HFFc6 (cell line): Measurements from ENCODE around the gene ZNF569. TPM values are rescaled to one million over a fixed set of nuclear protein-coding genes. Genes with fewer than 3 reads are reported as not detected.
"Not testable (repeated sequence)": the region's sequence is repeated elsewhere in the genome, so short reads cannot be mapped to it uniquely, and the experiment has no call there.

Experiments
- DNase-seq: peaks from one replicate; pipeline ENCODE4 v3.0.0-alpha.2; 2018
- H3K27ac Mint-ChIP-seq: 2 replicates; pipeline ENCODE4 v1.8.0; 2020; ENCODE audit warnings: mild to moderate bottlenecking, mixed read lengths
- H3K27me3 Mint-ChIP-seq: 2 replicates; pipeline ENCODE4 v1.8.0; 2021; ENCODE audit warnings: mild to moderate bottlenecking, moderate library complexity, mixed read lengths; ENCODE audit not compliant: insufficient read depth
- H3K36me3 Mint-ChIP-seq: 2 replicates; pipeline ENCODE4 v1.8.0; 2021; ENCODE audit warnings: low read depth, mixed read lengths
- H3K4me1 Mint-ChIP-seq: 2 replicates; pipeline ENCODE4 v1.8.0; 2020; ENCODE audit warnings: low read depth, mixed read lengths
- H3K4me3 Mint-ChIP-seq: 2 replicates; pipeline ENCODE4 v1.8.0; 2020; ENCODE audit warnings: mild to moderate bottlenecking, moderate library complexity, mixed read lengths
- H3K9me3 Mint-ChIP-seq: 2 replicates; pipeline ENCODE4 v1.8.0; 2020; ENCODE audit warnings: mild to moderate bottlenecking, mixed read lengths
- CTCF ChIP-seq: fragments of 200-600 bp; sonication (generic); IDR thresholded peaks from 2 replicates; pipeline ENCODE4 v1.5.0; 2021; ENCODE audit warnings: antibody characterized with exemption, mild to moderate bottlenecking
- total RNA-seq, 6 experiments: library from RNA; stranded (reverse); fragmentation: NEBNext Ultra II Directional; extraction: Animal tissue kit (Norgen Biotek cat#: 25700); gene quantifications; 2 replicates in 1 of 6; 3 replicates in 5 of 6; pipeline ENCODE4 v1.2.3, GENCODE V29; 2021

Gene ZNF569
- total RNA-seq, 6 experiments from 2014 or later, result 5.3 to 8.9 (median 6.2) TPM

DNA sequence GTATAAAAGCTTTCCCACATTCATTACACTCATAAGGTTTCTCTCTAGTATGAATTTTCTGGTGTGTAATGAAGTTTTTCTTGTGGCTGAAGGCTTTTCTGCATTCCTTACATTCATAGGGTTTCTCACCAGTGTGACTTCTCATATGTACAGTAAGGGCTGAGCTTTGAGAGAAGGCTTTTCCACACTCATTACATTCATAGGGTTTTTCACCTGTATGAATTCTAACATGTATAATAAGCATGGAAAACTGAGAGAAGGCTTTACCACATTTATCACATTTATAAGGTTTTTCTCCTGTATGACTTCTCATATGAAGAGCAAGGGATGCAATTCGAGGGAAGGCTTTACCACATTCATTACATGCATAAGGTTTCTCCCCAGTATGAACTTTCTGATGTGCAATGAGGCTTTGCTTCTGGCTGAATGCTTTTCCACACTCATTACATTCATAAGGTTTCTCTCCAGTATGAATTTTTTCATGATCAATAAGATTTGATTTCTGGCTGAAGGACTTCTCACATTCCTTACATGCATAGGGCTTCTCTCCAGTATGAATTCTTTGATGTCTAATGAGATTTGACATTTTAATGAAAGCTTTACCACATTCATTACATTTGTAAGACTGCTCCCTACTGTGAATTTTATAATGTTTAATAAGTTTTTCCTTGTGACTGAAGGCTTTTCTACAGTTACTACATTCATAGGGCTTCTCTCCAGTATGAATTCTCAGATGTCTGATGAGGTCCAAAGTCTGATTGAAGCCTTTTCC lies 53.7 kb downstream of the ZNF569 start:
- H3K9me3 Mint-ChIP-seq, result peaks cover 98% of the 10 kb centered on the region

GRCh38 chr19:37412700-37413099 lies 54.5 kb downstream of the ZNF569 start:
- no peak for TF ChIP-seq CTCF
- peaks cover 73% of the 10 kb centered on the region for H3K36me3 Mint-ChIP-seq
- no peak overlapping the region for H3K4me3 Mint-ChIP-seq
- H3K4me1 Mint-ChIP-seq, result no peaks in the 10 kb centered on the region
- H3K27me3 Mint-ChIP-seq, result peaks cover 2% of the 10 kb centered on the region
- peaks cover 98% of the 10 kb centered on the region for H3K9me3 Mint-ChIP-seq
- no peak overlapping the region for H3K27ac Mint-ChIP-seq
- no peak for DNase-seq

More for the DNA sequence above, 53.7 kb downstream of the ZNF569 start:
- Mint-ChIP-seq H3K27me3 (peaks cover 2% of the 10 kb centered on the region), H3K27ac (no peak overlapping the region), H3K36me3 (peaks cover 76% of the 10 kb centered on the region), H3K4me3 (no peak overlapping the region), H3K4me1 (no peaks in the 10 kb centered on the region)
- no peak for TF ChIP-seq CTCF
- DNase-seq, result no peak

- peaks cover 96% of the 10 kb centered on the region for H3K9me3 Mint-ChIP-seq
- not testable (repeated sequence) for H3K27me3 Mint-ChIP-seq, DNase-seq
Measured at GRCh38 chr19:37406140-37406846, 61.0 kb downstream of the ZNF569 start.

GRCh38 chr19:37403403-37403802 lies 63.8 kb downstream of the ZNF569 start:
- no peaks in the 10 kb centered on the region for H3K4me1 Mint-ChIP-seq
- H3K36me3 Mint-ChIP-seq, result peaks cover 34% of the 10 kb centered on the region
- DNase-seq, result no peak
- H3K9me3 Mint-ChIP-seq, result peaks cover 93% of the 10 kb centered on the region
- no peak overlapping the region for H3K27ac Mint-ChIP-seq
- no peaks in the 10 kb centered on the region; the same call in 1 of the 2 replicates for H3K27me3 Mint-ChIP-seq
- no peak overlapping the region for H3K4me3 Mint-ChIP-seq
- TF ChIP-seq CTCF, result no peak

More at GRCh38 chr19:37406140-37406846, 61.0 kb downstream of the ZNF569 start:
- not testable (repeated sequence) for H3K27ac Mint-ChIP-seq, H3K4me3 Mint-ChIP-seq, H3K4me1 Mint-ChIP-seq
- H3K36me3 Mint-ChIP-seq, result peaks cover 41% of the 10 kb centered on the region

DNA sequence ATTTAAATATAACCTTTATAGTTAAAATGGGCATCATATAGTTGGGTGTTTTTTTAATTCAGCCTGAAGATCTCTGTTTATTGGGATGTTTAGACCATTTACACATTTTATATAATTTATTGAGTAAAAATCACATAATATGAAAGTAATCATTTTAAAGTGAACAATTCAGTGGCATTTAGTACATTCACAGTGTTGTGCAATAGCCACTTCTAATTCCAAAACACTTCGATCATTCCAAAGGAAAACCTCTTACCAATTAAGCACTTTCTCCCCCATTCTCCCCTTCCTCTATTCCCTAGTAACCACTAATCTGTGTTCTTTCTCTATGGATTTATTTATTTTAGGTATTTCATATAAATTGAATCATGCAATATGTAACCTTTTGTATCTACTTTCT lies 66.2 kb downstream of the ZNF569 start:
- Mint-ChIP-seq H3K27me3 (no peaks in the 10 kb centered on the region; the same call in none of the 2 replicates), H3K4me1 (no peaks in the 10 kb centered on the region), H3K9me3 (peaks cover 84% of the 10 kb centered on the region), H3K27ac (no peak overlapping the region), H3K36me3 (peaks cover 22% of the 10 kb centered on the region), H3K4me3 (no peak overlapping the region)
- TF ChIP-seq CTCF, result no peak
- no peak for DNase-seq

GRCh38 chr19:37391399-37391798 lies 75.8 kb downstream of the ZNF569 start:
- peaks cover 91% of the 10 kb centered on the region for H3K9me3 Mint-ChIP-seq
- H3K4me1 Mint-ChIP-seq, H3K27ac Mint-ChIP-seq, DNase-seq, H3K27me3 Mint-ChIP-seq, H3K4me3 Mint-ChIP-seq: not testable (repeated sequence)
- H3K36me3 Mint-ChIP-seq, result peaks cover 69% of the 10 kb centered on the region
